ENCODE measurements around the gene ROMO1.
"Not testable (repeated sequence)": the region's sequence is repeated elsewhere in the genome, so short reads cannot be mapped to it uniquely, and the experiment has no call there.

The ROMO1 gene

DNA sequence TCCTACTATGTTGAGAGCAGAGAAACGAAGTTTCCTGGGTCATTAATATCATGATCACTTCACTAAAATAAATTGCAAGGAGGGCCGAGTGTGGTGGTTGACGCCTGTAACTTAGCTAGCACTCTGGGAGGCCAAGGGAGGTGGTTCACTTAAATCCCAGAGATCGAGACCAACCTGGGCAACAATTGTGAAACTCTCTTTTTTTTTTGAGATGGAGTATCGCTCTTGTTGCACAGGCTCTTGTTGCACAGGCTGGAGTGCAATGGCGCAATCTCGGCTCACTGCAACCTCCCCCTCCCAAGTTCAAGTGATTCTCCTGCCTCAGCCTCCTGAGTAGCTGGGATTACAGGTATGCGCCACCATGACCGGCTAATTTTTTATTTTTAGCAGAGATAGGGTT is 13.9 kb downstream of the ROMO1 start:
- DNase-seq, result not testable (repeated sequence)

DNA sequence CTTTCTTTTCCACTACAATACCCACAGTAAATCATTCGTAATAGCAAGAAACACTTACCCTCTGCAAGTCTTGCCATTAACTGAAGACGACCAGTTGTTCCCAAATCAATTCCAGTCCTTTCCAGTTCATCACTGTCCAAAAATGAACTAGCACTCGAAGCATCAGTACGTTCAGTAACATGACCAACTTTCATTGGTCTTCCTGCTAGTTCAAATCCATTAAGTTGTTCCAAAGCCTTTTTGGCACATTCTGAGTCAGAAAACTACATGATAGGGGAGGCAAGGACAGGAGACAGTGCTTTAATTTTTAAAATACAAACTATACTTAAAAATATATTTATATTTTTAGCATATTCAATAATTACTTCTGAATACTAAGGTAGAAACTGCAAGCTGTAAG is 14.9 kb downstream of the ROMO1 start:
- no peak for DNase-seq

DNA sequence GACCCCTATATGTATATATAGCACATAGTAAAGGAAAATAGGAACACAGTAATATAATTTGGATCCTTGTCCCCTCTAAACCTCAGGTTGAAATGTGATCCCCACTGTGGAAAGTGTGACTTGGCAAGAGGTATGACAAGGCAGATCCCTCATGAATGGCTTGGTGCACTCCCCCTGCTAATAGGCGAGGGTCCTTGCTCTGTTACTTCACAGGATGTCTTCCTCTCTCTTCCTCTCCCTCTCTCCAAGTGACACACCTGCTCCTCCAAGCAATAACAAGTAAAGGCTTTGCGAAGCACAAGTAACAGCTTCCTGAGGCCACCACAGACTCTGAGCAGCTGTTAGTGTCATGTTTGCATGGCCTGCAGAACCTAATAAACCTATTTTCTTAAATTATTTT is 16.4 kb downstream of the ROMO1 start:
- no peak for DNase-seq

DNA sequence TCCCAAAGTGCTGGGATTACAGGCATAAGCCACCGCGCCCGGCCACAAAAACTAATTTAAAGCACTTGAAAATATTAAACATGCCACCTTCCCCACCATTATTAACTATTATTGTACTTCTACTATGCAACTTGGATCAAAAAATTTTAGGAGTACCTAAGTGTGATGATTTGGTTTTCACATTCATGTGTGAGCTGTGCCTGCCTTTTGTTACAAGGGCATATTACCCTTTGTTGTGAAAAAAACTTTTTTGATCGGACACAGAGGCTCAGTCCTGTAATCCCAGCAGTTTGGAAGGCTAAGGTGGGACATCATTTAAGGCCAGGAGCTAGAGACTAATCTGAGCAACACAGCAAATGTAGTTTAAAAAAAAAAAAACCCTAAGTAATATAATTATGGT is 17.1 kb downstream of the ROMO1 start:
- DNase-seq, result no peak

DNA sequence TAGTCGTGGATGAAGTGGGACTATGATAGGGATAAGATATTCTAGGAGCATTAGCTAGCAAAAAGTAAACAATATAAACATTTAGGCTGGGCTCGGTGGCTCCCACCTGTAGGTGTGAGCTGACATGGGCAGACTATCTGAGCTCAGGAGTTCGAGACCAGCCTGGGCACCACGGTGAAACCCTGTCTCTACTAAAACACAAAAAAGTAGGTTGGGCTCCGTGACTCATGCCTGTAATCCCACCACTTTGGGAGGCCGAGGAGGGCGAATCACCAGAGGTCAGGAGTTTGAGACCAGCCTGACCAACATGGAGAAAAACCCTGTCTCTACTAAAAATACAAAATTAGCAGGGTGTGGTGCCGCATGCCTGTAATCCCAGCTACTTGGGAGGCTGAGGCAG is 19.1 kb downstream of the ROMO1 start:
- DNase-seq, result not testable (repeated sequence)

DNA sequence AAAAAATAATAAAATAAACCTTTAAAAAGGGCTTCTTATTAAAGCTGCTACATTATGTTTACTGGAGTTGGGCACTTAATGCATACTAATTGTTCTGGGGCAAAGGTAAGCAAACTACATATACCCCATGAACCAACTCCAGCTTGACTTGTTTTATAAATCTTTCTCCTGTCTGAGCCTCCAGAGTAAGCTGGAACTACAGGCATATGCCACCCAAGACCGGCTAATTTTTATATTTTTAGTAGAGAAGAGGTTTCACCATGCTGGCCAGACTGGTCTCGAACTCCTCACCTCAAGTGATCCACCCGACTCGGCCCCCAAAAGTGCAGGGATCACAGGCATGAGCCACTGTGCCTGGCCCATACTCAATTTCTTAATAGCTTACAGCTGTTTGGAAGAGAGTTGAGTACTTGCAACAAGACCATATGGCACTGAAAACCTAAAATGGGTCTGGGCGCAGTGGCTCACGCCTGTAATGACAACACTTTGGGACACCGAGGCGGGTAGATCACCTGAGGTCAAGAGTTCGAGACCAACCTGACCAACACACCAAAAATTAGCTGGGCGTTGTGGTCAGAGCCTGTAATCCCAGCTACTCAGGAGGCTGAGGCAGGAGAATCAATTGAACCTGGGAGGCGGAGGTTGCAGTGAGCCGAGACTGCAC is 19.9 kb downstream of the ROMO1 start:
- no peak for DNase-seq

DNA sequence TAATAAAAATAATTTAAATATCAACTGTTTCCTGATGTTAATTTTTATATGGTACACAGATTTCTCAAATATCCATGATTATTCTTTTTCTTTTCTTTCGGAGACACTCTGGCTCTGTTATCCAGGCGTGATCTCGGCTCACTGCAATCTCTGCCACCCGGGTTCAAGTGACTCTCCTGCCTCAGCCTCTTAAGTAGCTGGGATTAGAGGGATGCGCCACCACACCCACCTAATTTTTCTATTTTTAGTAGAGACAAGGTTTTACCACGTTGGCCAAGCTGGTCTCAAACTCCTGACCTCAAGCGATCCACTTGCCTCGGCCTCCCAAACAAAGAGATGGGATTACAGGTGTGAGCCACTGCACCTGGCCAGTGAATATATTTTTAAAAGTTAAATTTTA is 20.5 kb downstream of the ROMO1 start:
- no peak for DNase-seq

DNA sequence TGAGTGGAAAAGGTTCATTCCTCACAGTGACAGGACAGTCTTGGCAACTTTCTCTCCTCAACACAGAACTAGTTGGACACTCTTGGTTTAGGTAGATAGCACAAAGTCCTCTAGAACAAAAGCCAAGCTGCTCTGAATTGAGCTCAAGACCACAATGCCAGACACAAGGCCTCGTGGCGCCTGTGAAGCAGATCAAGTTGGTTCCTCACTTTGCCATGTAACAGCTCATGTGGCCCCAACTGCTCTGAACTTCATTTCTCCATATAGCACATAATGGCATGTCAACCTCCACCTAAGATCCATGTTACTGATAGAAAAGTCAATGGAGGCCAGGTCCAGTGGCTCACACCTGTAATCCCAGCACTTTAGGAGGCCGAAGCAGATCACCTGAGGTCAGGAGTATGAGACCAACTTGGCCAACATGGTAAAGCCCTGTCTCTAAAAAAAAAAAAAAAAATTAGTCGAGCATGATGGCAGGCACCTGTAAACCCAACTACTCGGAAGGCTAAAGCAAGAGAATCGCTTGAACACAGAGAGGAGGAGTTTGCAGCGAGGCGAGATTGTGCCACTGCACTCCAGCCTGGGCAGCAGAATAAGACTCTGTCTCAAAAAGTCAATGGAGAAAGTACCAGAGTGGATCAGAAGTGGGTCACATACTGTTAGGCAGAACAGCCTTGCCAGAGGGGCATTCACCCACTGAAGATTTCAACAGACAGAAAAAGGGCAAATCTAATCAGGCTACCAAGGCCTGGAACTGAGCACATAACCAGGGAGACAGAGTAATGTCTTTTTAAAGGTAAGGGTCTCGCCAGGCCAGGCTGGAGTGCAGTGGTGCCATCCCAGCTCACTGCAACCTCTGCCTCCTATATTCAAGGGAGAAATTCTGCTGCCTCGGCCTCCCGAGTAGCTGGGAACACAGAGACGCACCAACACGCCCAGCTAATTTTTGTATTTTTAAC is 21.2 kb downstream of the ROMO1 start:
- DNase-seq, result no peak

DNA sequence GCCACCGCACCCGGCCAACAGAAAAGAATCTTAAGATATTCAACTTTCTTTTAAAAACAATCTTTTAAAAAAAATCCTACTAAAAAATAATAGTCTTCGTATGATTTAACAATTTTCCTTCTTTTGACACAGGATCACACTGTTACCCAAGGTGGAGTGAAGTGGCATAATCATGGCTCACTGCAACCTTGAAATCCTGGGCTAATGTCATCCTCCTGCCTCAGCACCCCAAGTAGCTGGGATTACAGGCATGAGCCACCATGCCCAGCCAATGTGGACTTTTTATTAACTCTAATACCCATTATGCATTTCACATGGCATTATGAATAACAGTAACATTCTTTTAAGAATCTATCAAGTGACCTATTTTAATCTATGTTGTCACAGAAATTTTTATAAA is 22.0 kb downstream of the ROMO1 start:
- DNase-seq, result no peak

DNA sequence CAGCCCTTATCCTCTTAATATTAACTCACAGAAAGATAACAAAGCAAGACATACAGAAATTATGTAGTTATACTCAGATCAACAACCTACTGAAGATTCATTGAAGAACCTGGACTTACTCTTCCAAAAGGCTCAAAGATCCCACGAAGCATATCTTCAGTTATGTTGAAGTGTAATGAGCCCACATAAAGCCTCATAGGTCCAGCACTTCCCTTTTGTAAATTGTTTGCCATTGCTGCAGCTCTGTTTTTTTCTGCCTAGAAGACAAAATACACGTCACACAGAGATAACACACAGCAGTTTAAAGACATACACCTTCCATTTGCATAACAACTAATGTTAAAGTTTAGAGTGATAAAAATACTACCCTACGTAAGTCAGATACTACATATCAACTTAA is 22.4 kb downstream of the ROMO1 start:
- DNase-seq, result no peak

DNA sequence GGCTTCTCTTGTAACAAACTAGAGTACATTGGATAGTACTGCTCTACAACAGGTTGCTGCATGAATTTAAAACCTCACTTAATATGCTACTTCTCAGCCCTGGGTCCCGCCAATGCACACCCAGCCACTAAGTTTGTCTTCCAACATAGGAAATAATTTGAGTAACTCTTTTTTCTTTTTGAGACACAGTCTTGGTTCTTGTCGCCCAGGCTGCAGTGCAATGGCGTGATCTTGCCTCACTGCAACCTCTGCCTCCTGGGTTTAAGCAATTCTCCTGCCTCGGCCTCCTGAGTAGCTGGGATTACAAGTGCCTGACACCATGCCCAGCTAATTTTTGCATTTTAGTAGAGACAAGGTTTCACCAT is 24.1 kb downstream of the ROMO1 start:
- not testable (repeated sequence) for DNase-seq

DNA sequence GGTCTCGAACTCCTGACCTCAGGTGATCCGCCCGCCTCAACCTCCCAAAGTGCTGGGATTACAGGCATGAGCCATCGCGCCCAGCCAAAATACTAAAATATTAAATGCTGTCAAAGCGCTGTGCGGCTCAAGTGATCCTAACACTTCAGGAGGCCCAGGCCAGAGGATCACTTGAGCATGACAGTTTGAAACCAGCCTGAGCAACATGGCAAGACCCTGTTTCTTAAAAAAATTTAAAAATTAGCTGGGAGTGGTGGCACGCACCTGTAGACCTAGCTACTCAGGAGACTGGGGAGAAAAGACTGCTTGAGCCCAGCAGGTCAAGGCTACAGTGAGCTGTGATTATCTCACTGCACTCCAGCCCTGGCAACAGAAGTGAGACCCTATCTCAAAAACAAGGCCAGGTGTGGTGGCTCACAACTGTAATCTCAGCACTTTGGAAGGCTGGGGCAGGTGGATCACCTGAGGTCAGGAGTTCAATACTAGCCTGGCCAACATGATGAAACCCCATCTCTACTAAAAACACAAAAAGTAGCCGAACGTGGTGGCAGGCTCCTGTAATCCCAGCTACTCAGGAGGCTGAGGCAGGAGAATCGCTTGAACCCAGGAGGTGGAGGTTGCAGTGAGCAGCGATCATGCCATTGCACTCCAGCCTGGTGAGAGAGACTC is 24.6 kb downstream of the ROMO1 start:
- DNase-seq, result not testable (repeated sequence)

DNA sequence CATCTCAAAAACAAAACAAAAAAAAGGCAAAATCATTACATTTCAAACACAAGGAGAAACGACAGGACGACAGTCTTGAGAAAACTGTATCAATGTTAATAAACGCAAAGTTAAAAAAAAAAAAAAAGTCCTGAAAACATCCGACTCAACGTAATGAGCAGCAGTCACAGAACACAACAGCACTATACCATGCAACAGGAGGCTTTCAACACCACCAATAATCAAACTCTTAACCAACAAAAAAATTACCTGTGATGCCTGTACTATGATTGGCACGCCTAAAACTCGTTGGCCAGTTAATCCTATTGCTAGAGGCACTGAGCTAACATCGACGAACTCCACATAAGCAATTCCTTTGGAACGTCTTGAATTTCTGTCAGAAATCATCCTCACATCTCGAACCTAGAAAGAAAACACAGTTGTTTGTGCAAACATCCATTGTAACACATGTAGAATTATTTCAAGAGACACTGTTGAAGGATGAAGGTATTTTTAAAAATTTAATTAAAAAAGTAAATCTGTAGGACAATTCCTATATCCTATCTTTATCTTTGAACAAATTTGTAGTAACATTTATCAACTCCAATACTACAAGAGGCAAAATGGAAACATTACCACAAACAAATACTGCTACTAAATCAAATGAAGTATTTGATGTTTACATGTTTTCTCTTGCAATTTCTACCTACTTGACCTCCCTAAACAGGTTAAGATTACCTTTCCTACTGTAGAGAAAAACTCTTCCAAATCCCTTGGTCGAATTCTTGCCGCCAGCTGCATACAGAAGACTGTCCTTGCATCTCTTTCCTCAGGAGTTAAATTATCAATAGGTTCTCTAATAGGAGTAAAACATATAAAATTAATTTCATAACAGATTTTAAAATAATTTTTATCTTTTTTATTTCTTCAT is 25.4 kb downstream of the ROMO1 start:
- DNase-seq, result no peak

DNA sequence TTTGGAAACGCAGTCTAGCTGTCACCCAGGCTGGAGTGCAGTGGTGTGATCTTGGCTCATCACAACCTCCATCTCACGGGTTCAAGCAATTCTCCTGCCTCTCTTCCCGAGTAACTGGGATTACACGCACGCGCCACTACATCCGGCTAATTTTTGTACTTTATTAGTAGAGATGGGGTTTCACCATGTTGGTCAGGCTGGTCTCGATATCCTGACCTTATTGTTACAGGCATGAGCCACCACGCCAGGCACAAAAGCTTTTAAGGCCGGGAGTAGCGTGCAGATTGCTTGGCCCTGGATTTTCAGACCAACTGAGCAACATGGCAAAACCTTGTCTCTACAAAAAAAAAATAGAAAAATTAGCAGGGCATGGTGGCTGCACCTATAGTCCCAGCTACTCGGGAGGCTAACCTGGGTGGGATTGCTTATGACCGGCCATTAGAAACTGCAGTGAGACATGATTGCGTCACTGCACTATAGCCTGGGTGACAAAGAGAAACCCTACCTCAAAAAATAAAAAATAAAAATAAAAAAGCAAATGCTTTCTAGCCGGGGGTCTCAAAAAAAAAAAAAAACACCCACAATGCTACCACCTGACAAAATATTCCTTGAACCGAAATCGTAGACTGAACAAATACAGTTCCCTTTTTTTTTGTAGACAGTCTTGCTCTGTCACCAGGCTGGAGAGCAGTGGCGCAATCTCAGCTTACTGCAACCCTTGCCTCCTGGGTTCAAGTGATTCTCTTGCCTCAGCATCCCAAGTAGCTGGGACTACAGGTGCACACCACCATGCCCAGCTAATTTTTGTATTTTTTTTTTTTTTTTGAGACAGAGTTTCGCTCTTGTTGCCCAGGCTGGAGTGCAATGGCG is 27.9 kb downstream of the ROMO1 start:
- DNase-seq, result no peak

DNA sequence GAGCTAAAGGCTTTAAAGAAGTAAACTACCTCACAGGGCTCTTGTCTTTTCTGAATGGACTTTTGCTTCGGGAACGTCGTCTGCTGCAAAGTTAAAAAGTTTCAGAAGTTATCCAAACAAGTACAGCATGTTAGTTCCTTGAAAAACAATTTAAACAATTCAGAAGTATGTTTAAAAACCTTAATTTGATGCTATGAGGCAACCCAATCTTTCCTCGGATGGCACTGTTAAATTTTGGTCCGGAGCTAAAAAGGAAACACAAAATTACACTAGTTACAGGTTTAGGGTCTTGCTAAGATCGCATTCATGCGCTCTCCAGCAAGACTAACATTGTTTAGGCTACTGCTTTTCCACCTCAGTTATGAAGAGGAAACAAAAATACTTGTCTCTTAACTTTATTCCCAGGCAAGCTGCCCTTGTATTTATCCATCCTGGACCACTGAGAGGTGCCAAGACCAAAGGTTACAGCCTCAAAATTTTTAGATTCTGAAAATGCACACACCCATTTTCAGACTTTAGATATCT is 30.1 kb downstream of the ROMO1 start:
- no peak for DNase-seq

DNA sequence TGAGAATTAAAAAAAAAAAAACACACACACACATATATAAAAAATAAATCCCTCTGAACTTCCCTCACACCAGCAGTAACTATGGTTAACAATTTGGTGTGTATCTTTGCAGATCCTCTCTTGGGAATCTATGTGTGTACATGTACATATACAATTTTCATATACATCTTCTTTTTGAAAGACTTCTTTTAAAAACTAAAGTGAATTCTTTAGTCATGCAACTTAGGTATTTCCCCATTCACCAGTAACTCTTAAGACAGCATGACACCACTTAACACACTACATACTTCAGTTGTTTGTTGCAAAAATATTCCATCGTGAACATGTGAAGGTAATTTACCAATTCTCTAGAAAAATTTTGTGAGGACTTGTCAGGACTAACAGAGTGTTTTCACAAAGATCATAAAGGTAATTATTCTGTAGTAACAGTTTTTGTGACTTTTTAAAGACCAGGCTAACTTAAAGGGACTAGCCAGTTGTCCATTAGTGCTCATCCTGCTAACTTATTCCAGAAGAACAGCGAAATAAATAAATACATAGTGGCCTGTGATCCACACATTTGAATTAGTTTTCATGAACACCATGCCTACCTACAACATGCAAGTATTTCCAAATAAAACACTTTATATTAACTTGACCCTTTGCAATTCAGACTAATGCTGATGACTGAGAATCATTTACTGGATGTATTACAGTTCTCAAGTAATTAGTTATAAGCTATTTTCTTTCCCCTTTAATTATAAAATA is 30.8 kb downstream of the ROMO1 start:
- no peak for DNase-seq

DNA sequence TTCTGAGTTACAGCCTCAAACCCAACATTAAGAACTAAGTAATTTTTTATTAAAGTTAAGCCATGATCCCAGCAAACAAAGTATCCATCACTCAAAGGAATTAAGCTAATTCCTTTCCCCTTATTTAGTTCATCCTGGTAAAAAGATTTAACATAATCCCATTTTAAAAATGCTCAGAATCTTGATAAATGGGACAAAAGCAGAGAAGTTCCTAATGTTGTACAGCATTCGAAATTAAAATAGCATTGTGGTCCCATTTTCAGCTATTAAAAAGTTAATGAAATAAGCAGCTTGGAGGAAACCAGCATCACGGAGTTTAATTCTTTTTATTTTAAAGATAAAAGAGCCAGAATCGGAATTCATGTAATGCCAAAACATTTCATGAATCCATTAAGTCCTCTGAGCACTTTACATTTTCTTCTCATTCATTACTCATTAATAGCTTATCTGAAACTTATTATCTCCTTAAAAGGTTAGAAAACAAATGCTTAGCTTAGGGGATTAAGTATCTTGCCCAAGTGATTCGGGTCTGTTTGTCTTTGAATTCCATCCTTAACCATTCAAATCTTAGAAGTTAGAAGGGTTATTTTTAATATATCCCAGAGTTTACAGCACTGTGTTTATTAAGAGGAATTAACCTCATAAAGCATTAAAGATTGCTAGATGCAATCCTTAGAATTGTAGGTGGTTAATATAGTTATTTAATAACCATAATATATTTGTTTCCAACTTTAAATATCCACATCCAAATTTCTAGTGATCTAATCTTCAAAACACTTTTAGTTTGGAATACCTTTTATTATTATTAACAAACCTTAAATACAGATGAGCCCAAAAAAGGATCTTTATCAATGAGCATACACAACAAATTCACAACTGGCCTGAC is 31.6 kb downstream of the ROMO1 start:
- DNase-seq, result no peak

DNA sequence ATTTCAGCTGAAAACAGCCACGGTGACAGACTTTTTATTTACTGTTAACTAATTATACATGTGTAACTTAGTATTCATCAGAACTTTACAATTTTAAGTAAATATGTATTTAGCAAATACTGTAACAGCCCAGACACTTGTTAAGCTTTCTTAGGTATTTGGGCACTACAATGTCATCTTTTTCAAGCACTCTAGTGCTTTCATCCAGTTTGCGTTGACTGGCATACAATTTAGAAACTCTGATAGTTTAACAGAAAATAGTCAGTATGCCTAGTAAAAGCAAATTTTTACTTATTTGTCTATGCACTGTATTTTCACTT is 32.2 kb downstream of the ROMO1 start:
- DNase-seq, result no peak

DNA sequence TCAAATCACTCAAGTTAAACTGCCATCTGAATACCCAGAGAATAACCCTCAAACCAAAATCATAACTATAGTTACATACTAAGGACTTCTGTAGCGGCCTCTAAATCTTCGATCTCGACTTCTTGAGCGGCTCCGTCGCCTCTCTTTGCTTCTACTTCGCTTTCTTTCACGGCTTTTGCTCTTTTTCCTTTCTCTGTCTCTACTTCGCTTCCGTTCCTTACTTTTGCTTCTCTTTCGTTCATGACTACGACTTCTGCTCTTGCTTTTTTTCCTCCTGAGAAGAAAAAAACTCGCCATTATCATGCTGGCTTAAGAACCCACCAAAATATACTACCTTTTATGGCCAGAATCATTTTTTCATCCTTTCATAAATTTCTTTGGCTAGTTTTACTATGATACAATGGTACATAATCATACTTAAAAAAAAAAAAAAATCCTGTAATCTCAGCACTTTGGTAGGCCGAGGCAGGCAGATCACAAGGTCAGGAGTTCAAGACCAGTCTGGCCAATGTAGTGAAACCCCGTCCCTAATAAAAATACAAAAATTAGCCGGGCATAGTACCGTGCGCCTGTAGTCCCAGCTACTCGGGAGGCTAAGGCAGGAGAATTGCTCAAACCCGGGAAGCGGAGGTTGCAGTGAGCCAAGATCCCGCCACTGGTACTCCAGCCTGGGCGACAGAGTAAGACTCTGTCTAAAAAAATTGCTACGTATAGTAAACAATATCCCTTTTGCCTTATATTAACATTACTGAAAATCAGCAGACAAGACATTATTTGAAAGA is 32.8 kb downstream of the ROMO1 start:
- no peak for DNase-seq
